HepG2 (cell line): Measurements from ENCODE around the gene ZCCHC7. TPM values are rescaled to one million over a fixed set of nuclear protein-coding genes. Genes with fewer than 3 reads are reported as not detected.

ENCODE experiments used
- ATAC-seq: fragments of 200-7000 bp; cut with Tn5 transposase; 3 replicates; pipeline ENCODE4 v1.9.1; 2020; ENCODE audit warnings: mild to moderate bottlenecking, moderate library complexity
- BruUV-seq: library from RNA; stranded (reverse); fragments of 400-500 nt; replicated peaks from 2 replicates; lab custom pipeline; 2021; lab: Mats Ljungman, UMichigan
- CTCF ChIA-PET: fragments of 300-600 bp; formaldehyde crosslinking; extraction: SDS; loops from one replicate; lab custom pipeline; 2021; ENCODE audit warnings: low total read pairs, inconsistent platforms, low intra/inter-chr PET ratio; lab: Yijun Ruan, JAX
- POLR2A ChIA-PET: fragments of 350-600 bp; sonication (Branson Sonifier 250); formaldehyde crosslinking; loops from one replicate; lab custom pipeline; 2020; ENCODE audit warnings: antibody characterized with exemption, inconsistent platforms; lab: Yijun Ruan, JAX
- DNase-seq: peaks from one replicate; pipeline ENCODE4 v3.0.0-alpha.2; 2015; ENCODE audit warnings: low spot score
- FAIRE-seq: peaks from 3 replicates; lab custom pipeline; 2011; peaks lifted over from hg19 to GRCh38; lab: Jason Lieb, UNC
- H2AFZ ChIP-seq: one replicate; pipeline ENCODE4 v1.6.1; 2011; ENCODE audit warnings: low read length, inconsistent platforms
- H3K27ac ChIP-seq: fragments of 300-600 bp; 3 replicates; pipeline ENCODE4 v1.8.0; 2011; ENCODE audit warnings: mixed run types, mild to moderate bottlenecking, mixed read lengths, low read length, inconsistent platforms; ENCODE audit not compliant: insufficient read depth; ENCODE audit errors: extremely low read length
- H3K27me3 ChIP-seq, 2 experiments: fragments of 200-600 bp in 1 of 2; 2 replicates in 1 of 2; 3 replicates in 1 of 2; pipeline versions ENCODE4 v1.6.0 to v1.8.0; 2011; ENCODE audit warnings: low read length in 2 of 2, mild to moderate bottlenecking in 2 of 2, moderate library complexity in 2 of 2, inconsistent platforms in 1 of 2; ENCODE audit not compliant: insufficient read depth in 2 of 2, control insufficient read depth in 1 of 2
- H3K36me3 ChIP-seq, 2 experiments: fragments of 200-600 bp in 1 of 2; replicated peaks in 1 of 2; 2 replicates in 1 of 2; 3 replicates in 1 of 2; pipeline versions ENCODE4 v1.5.1 to v1.8.0; 2011; ENCODE audit warnings: low read length in 2 of 2, inconsistent platforms in 1 of 2; ENCODE audit not compliant: insufficient read depth in 2 of 2, control insufficient read depth in 1 of 2
- H3K4me1 ChIP-seq: 2 replicates; pipeline ENCODE4 v1.5.1; 2012; ENCODE audit warnings: low read length, inconsistent platforms; ENCODE audit not compliant: insufficient read depth
- H3K4me2 ChIP-seq: 2 replicates; pipeline ENCODE4 v1.6.0; 2011; ENCODE audit warnings: low read depth, low read length, inconsistent platforms
- H3K4me3 ChIP-seq, 3 experiments: fragments of 200-600 bp in 1 of 3; sonication (generic), shearing (Covaris generic) in 1 of 3; replicated peaks in 1 of 3; 2 replicates each; pipeline ENCODE4 v1.5.1; 2011 to 2016; ENCODE audit warnings: low read length in 3 of 3, inconsistent platforms in 2 of 3, low read depth in 2 of 3, mild to moderate bottlenecking in 2 of 3, control low read depth in 1 of 3, mixed read lengths in 1 of 3; ENCODE audit not compliant: insufficient read depth in 1 of 3
- H3K79me2 ChIP-seq: one replicate; pipeline ENCODE4 v1.6.1; 2011; ENCODE audit warnings: low read length, inconsistent platforms; ENCODE audit not compliant: insufficient read depth
- H3K9ac ChIP-seq: 2 replicates; pipeline ENCODE4 v1.6.0; 2011; ENCODE audit warnings: mild to moderate bottlenecking, low read depth, low read length, inconsistent platforms; ENCODE audit not compliant: insufficient read depth
- H3K9me3 ChIP-seq: 2 replicates; pipeline ENCODE4 v1.5.1; 2012; ENCODE audit warnings: mild to moderate bottlenecking, low read length
- H4K20me1 ChIP-seq: 2 replicates; pipeline ENCODE4 v1.6.0; 2011; ENCODE audit warnings: inconsistent platforms, mild to moderate bottlenecking, low read length, moderate library complexity; ENCODE audit not compliant: insufficient read depth
- BCL6 ChIP-seq: IDR thresholded peaks from 2 replicates; pipeline ENCODE4 v1.6.1; 2016; ENCODE audit warnings: missing genetic modification reagents, missing compliant biosample characterization
- HCFC1 ChIP-seq: fragments of 150-350 bp; IDR thresholded peaks from 2 replicates; pipeline ENCODE4 v1.6.1; 2014; ENCODE audit warnings: low read depth, low read length
- IRX3 ChIP-seq: sonication (generic); formaldehyde crosslinking; IDR thresholded peaks from 2 replicates; pipeline ENCODE4 v1.8.1; 2023; ENCODE audit warnings: mild to moderate bottlenecking, low read depth, missing genetic modification reagents, borderline replicate concordance
- KLF15 ChIP-seq: sonication (generic); formaldehyde crosslinking; IDR thresholded peaks from 2 replicates; pipeline ENCODE4 v1.8.1; 2023; ENCODE audit warnings: borderline replicate concordance, mild to moderate bottlenecking, inconsistent platforms, missing genetic modification reagents, mixed read lengths
- MAF1 ChIP-seq: sonication (generic); formaldehyde crosslinking; IDR thresholded peaks from 2 replicates; pipeline ENCODE4 v1.5.0; 2020; ENCODE audit warnings: missing genetic modification reagents, borderline replicate concordance
- NFIB ChIP-seq: sonication (generic); formaldehyde crosslinking; IDR thresholded peaks from 2 replicates; pipeline ENCODE4 v1.9.0; 2021; ENCODE audit warnings: missing genetic modification reagents, mild to moderate bottlenecking, borderline replicate concordance
- NFKB2 ChIP-seq: sonication (generic); formaldehyde crosslinking; IDR thresholded peaks from 2 replicates; pipeline ENCODE4 v1.4.0; 2020; ENCODE audit warnings: missing genetic modification reagents, borderline replicate concordance
- RBAK ChIP-seq: sonication (generic); formaldehyde crosslinking; IDR thresholded peaks from 2 replicates; pipeline ENCODE4 v1.5.1; 2020; ENCODE audit warnings: mild to moderate bottlenecking, missing genetic modification reagents
- ZNF792 ChIP-seq: IDR thresholded peaks from 2 replicates; pipeline ENCODE4 v1.6.1; 2016
- WGBS: methylation state at CpG from one replicate; pipeline ENCODE4 v1.1.6; 2017; ENCODE audit warnings: low lambda C conversion rate; 5-methylcytosine and 5-hydroxymethylcytosine counted together
- in situ Hi-C: cut with HindIII; loops from 2 replicates; pipeline ENCODE4 v1.10.0; 2017; ENCODE audit warnings: low pct_unique_long_range_greater_than_20kb; ENCODE audit not compliant: extremely low pct_ligation_motif_present
- intact Hi-C: fragments of 100-400 bp; cut with micrococcal nuclease; formaldehyde crosslinking; loops from one replicate; pipeline ENCODE4 v1.10.0; 2022; ENCODE audit not compliant: unreplicated experiment
- polyA plus RNA-seq, 8 experiments: library from polyadenylated mRNA; depleted of rRNA in 3 of 8; stranded (reverse) in 7 of 8; unstranded in 1 of 8; fragments of >200 nt; fragmentation: Illumina TruSeq in 4 of 8; extraction: Trizol in 4 of 8; gene quantifications; 2 replicates each; pipeline versions ENCODE4 v1.2.1 to v1.2.3, GENCODE V29; 2011 to 2016; ENCODE audit warnings: low read depth in 4 of 8, missing spikeins in 1 of 8, mixed read lengths in 1 of 8; ENCODE audit not compliant: insufficient read depth in 1 of 8
- total RNA-seq, 5 experiments: library from RNA; depleted of rRNA; stranded (reverse); fragments of >200 nt; fragmentation: Illumina TruSeq; extraction: Trizol; gene quantifications; 2 replicates each; pipeline ENCODE4 v1.2.3, GENCODE V29; 2016; ENCODE audit warnings: low read depth in 1 of 5
- TF ChIP-seq, protein P1 (sequence below): sonication (generic); formaldehyde crosslinking; IDR thresholded peaks from 2 replicates; pipeline ENCODE4 v1.4.0; 2020; ENCODE audit warnings: missing genetic modification reagents

Gene ZCCHC7
- total and polyA plus RNA-seq, 2 of the 13 experiments (the other 11 are each of a cell fraction or from before 2014, with no cell fraction given): 13.6 to 19.3 TPM

DNA sequence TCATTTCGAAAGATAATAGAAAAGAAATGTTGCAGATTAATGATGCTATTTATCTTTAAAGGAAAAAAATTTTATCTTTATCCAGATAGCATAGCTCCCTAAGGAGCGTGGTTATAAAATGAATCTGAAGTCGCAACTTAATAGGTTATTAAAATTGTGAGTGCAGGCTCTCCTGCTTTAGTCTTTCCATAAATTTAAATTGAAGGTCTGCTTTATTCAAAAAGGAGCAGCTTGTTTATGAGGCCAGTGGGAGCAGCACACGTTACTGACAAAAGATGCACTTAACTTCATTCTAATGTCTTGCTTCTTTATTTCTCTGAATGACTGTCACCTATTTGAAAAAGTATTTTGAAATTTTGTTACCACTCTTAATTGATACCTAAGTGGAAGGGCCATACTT is 95.0 kb downstream of the ZCCHC7 start:
- in situ Hi-C loops: no loop called here
- H3K36me3 ChIP-seq: no peaks in the 10 kb centered on the region; a peak in 1 of 5 replicates
- ChIA-PET CTCF (no interaction called here), POLR2A (no interaction called here)
- 95% methylated on average over 4 of the region's 4 CpGs for WGBS
- TF ChIP-seq ZNF792 (CRISPR knock-in tag) (no peak), MAF1 (CRISPR knock-in tag) (no peak), BCL6 (CRISPR knock-in tag) (no peak), KLF15 (CRISPR knock-in tag) (no peak), HCFC1 (no peak), RBAK (CRISPR knock-in tag) (no peak), NFIB (CRISPR knock-in tag) (no peak), IRX3 (CRISPR knock-in tag) (no peak), NFKB2 (CRISPR knock-in tag) (no peak)
- TF ChIP-seq, protein P1, sequence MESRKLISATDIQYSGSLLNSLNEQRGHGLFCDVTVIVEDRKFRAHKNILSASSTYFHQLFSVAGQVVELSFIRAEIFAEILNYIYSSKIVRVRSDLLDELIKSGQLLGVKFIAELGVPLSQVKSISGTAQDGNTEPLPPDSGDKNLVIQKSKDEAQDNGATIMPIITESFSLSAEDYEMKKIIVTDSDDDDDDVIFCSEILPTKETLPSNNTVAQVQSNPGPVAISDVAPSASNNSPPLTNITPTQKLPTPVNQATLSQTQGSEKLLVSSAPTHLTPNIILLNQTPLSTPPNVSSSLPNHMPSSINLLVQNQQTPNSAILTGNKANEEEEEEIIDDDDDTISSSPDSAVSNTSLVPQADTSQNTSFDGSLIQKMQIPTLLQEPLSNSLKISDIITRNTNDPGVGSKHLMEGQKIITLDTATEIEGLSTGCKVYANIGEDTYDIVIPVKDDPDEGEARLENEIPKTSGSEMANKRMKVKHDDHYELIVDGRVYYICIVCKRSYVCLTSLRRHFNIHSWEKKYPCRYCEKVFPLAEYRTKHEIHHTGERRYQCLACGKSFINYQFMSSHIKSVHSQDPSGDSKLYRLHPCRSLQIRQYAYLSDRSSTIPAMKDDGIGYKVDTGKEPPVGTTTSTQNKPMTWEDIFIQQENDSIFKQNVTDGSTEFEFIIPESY (CRISPR knock-in tag): no peak
- H3K27me3 ChIP-seq: no peaks in the 10 kb centered on the region
- ATAC-seq (no peak), FAIRE-seq (no peak), DNase-seq (no peak)
- H3K4me2 ChIP-seq: no peak overlapping the region
- no peaks in the 10 kb centered on the region for H4K20me1 ChIP-seq
- H3K9me3 ChIP-seq: no peaks in the 10 kb centered on the region
- no peaks in the 10 kb centered on the region for H3K79me2 ChIP-seq
- H3K9ac ChIP-seq: no peak overlapping the region
- intact Hi-C loops: no loop called here
- BruUV-seq: no TSS peak
- no peak overlapping the region for H3K27ac ChIP-seq
- H3K4me1 ChIP-seq: no peaks in the 10 kb centered on the region
- no peak overlapping the region for H2AFZ ChIP-seq
- H3K4me3 ChIP-seq: no peak overlapping the region
